GM21529 (cell line): ENCODE data around the gene ENTR1.
A peak's percentile ranks its signal among the peaks of the same experiment; 100 is the strongest.
"Not testable (repeated sequence)": the region's sequence is repeated elsewhere in the genome, so short reads cannot be mapped to it uniquely, and the experiment has no call there.

ENCODE experiments used
- ATAC-seq: cut with Tn5 transposase; IDR thresholded peaks from one replicate; pipeline ENCODE4 v1.9.1; 2021; ENCODE audit not compliant: unreplicated experiment

The ENTR1 gene

DNA sequence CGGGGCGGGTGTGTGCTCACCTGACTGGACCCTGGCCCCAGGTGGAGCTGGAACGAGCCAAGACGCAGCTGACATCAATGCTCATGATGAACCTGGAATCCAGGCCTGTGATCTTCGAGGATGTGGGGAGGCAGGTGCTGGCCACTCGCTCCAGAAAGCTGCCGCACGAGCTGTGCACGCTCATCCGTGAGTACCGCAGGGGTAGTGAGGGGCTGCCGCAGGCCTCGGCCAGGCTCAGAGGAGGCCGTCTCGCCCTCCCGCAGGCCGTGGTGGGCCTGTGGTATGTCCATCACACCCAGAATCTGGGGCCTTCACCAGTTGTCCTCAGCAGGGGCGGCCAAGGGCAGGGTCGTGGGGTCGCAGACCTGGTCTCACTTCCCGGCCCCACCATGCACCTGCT is 11.4 kb upstream of the ENTR1 start:
- ATAC-seq = no peak

DNA sequence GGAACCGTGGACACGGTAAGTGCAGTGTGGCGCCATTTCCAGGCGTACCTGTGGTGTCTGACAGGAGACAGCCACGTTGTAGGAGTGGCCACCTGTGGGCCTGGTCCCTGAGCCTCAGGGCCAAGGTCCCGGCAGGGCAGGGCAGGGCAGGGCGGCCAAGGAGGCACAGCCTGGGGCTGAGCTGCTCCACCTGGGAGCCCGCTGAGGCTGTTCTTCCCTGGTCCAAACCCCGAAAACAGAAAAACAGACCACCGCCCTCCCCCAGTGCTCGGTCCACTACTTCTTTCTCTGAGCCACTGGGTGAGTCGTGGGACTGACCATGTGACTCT is 8.6 kb upstream of the ENTR1 start:
- ATAC-seq = no peak

DNA sequence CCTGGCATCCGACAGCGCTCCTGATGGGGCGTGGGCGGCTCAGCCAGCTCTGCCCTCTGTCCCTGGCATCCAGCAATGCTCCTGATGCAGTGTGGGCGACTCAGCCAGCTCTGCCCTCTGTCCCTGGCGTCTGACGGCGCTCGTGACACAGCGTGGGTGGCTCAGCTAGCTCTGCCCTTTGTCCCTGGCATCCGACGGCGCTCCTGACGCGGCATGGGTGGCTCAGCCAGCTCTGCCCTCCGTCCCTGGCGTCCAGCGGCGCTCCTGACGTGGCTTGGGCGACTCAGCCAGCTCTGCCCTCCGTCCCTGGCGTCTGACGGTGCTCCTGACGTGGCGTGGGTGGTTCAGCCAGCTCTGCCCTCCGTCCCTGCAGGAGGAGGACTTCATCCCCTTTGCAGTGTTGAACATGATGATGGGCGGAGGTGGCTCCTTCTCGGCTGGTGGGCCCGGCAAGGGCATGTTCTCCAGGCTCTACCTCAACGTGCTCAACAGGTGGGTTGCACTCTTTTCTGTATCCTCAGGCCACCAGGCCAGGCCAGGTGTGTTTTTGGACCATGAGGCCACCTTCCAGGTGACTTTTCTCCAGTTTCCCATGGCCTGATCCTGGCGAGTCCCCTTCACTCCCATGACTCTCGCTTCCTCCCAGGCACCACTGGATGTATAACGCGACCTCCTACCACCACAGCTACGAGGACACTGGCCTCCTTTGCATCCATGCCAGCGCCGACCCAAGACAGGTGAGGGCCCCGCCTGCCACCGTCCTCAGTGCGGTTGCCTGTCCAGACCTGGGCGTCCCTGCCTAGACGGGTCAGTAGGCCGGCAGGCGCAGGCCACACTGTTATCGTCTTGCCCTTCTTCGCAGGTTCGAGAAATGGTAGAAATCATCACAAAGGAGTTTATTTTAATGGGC is 8.0 kb upstream of the ENTR1 start:
- ATAC-seq = no peak

GRCh38 chr9:136416914-136417313 is 6.5 kb upstream of the ENTR1 start:
- ATAC-seq = no peak

GRCh38 chr9:136416427-136416826 is 6.0 kb upstream of the ENTR1 start:
- ATAC-seq = no peak

- ATAC-seq = no peak
Measured at GRCh38 chr9:136412962-136413361, 2.5 kb upstream of the ENTR1 start.

GRCh38 chr9:136411378-136411777 is 964 bp upstream of the ENTR1 start:
- ATAC-seq = no peak

GRCh38 chr9:136409557-136410455 is 608 bp downstream of the ENTR1 start:
- peak; percentile 27 for ATAC-seq

DNA sequence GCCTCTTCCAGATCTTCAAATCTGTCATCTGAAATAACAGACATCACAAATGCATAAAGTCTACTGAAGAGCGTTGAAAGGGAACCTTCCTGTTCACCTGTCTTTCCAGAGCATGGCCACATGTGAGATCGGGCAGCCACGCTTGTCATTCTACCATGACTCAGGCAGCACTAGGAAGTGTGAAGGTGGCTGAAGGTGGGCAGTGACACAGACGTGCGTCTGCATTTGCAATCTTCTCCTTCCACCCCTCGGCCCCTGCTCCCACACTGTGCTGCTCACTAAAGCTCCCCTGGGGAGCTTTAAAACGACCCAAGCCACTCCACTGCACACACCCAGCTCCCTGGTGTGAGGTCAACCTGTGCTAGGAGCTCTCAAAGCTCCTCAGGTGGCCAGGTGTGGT is 2.5 kb downstream of the ENTR1 start:
- ATAC-seq = no peak

DNA sequence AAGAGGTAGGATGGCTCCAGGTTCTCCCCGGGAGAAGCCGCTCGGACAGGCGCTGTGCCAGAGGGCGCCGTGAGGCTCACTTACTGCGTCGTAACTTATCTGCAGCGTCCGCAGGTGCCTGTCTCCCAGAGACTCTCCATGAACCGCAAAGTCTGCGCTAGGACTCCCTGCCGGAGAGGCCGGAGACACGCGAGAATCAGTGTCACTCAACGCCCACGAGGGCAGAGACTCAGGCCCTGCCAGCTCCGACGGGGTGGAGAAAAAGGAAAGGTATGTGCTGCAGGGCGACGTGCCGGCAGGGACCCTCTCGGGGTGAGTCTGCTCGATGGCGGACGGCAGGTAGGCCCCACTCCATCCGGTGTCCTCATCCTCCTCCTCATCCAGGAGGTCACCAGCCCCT is 3.4 kb downstream of the ENTR1 start:
- ATAC-seq = not testable (repeated sequence)

- ATAC-seq = not testable (repeated sequence)
Measured at GRCh38 chr9:136405904-136406303, 4.5 kb downstream of the ENTR1 start.

GRCh38 chr9:136405481-136405880 is 4.9 kb downstream of the ENTR1 start:
- ATAC-seq = no peak

DNA sequence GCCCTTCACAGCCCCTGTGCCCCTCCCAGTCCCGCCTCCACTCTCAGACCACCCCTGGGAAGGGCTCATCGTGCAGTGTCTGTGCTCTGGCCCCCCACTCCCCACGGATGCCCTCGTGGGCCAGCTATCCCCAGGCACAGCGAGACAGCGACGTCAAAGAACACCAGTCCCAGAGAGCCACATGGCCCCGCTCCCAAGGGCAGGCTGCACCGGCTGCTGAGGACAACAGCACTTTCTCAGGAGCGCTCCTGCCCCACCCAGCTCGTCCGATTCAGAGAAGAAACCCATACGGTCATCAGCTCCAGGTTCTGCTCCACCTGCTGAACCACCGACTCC is 5.6 kb downstream of the ENTR1 start:
- ATAC-seq = no peak

DNA sequence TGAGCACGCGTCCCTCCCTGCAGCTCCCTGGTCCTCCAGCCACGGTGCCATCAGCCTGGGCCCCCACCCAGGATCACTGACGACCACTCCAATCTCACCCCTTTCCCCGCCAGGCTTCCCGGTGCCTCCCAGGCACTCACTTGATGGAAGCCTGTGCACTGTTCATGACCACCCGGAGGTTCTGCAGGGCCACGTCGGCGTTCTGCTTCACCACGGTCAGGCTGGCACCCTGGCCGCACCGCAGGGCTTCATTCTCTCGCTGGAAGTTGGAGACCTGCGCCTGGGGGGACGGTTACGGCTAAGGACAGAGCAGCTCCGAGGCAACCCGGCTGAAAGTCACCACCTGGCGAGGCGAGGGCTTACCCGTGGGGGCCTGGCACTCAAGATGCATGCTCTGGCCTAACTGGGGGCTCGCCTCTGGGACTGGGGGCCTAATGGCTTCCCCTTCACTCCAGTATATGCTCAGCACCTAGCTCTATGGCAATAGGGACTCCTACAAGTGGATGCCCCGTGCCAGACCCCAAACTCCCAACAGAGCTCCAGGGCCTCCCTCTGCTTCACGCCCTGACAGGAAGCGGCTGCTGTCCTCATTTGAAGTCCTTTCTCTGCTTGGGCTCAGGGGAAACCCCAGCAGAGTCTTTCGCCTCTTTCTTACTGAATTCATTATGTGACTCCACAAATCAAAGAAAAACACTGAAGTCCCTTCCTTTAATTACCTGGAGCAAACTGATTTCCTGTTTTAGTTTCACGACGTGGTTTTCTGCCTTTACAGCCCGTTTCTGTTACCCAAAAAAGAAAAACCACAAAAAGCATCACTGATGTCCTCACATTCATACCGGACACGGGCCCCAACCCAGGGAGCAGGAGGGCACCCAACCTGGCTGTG is 6.3 kb downstream of the ENTR1 start:
- ATAC-seq = no peak

GRCh38 chr9:136403538-136403914 is 6.9 kb downstream of the ENTR1 start:
- ATAC-seq = peak; percentile 48

DNA sequence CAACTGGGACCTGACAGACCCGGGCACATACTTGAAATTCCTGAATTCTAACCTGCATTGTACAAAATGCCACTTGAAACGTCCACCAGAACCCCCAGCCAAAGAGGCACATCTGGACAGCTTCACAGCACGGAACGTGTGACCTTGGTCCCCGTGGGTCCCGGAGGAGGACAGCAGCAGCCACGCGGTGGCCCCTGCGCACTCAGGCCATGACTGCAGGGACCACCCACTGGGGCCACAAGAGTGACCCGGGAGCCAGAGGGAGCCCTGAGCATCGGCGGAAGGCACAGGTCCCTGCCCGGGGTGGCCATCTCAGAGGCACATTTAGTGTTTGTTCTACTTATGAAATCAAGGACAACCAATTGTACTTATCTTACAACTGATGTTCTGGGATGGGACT is 8.3 kb downstream of the ENTR1 start:
- ATAC-seq = no peak

GRCh38 chr9:136401173-136401922 is 9.1 kb downstream of the ENTR1 start:
- ATAC-seq = no peak

GRCh38 chr9:136400038-136400834 is 10.2 kb downstream of the ENTR1 start, which contains the start of gene SNAPC4:
Gene SNAPC4, minus strand, starts transcription at chr9:136400170. Its CDS starts 1,742 bp downstream, at chr9:136398428.
- ATAC-seq = peak; percentile 54

GRCh38 chr9:136399176-136400037 is 11.0 kb downstream of the ENTR1 start:
- peak; percentile 26 for ATAC-seq
